ENCODE data around the gene RBM39.
"Not testable (repeated sequence)": the region's sequence is repeated elsewhere in the genome, so short reads cannot be mapped to it uniquely, and the experiment has no call there.

RBM39 gene

DNA sequence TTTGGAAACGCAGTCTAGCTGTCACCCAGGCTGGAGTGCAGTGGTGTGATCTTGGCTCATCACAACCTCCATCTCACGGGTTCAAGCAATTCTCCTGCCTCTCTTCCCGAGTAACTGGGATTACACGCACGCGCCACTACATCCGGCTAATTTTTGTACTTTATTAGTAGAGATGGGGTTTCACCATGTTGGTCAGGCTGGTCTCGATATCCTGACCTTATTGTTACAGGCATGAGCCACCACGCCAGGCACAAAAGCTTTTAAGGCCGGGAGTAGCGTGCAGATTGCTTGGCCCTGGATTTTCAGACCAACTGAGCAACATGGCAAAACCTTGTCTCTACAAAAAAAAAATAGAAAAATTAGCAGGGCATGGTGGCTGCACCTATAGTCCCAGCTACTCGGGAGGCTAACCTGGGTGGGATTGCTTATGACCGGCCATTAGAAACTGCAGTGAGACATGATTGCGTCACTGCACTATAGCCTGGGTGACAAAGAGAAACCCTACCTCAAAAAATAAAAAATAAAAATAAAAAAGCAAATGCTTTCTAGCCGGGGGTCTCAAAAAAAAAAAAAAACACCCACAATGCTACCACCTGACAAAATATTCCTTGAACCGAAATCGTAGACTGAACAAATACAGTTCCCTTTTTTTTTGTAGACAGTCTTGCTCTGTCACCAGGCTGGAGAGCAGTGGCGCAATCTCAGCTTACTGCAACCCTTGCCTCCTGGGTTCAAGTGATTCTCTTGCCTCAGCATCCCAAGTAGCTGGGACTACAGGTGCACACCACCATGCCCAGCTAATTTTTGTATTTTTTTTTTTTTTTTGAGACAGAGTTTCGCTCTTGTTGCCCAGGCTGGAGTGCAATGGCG is 15.0 kb downstream of the RBM39 start:
- no peak for DNase-seq (ENCODE audit: low spot score)

DNA sequence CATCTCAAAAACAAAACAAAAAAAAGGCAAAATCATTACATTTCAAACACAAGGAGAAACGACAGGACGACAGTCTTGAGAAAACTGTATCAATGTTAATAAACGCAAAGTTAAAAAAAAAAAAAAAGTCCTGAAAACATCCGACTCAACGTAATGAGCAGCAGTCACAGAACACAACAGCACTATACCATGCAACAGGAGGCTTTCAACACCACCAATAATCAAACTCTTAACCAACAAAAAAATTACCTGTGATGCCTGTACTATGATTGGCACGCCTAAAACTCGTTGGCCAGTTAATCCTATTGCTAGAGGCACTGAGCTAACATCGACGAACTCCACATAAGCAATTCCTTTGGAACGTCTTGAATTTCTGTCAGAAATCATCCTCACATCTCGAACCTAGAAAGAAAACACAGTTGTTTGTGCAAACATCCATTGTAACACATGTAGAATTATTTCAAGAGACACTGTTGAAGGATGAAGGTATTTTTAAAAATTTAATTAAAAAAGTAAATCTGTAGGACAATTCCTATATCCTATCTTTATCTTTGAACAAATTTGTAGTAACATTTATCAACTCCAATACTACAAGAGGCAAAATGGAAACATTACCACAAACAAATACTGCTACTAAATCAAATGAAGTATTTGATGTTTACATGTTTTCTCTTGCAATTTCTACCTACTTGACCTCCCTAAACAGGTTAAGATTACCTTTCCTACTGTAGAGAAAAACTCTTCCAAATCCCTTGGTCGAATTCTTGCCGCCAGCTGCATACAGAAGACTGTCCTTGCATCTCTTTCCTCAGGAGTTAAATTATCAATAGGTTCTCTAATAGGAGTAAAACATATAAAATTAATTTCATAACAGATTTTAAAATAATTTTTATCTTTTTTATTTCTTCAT is 17.5 kb downstream of the RBM39 start:
- no peak for DNase-seq (ENCODE audit: low spot score)

DNA sequence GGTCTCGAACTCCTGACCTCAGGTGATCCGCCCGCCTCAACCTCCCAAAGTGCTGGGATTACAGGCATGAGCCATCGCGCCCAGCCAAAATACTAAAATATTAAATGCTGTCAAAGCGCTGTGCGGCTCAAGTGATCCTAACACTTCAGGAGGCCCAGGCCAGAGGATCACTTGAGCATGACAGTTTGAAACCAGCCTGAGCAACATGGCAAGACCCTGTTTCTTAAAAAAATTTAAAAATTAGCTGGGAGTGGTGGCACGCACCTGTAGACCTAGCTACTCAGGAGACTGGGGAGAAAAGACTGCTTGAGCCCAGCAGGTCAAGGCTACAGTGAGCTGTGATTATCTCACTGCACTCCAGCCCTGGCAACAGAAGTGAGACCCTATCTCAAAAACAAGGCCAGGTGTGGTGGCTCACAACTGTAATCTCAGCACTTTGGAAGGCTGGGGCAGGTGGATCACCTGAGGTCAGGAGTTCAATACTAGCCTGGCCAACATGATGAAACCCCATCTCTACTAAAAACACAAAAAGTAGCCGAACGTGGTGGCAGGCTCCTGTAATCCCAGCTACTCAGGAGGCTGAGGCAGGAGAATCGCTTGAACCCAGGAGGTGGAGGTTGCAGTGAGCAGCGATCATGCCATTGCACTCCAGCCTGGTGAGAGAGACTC is 18.3 kb downstream of the RBM39 start:
- not testable (repeated sequence) for DNase-seq (ENCODE audit: low spot score)

DNA sequence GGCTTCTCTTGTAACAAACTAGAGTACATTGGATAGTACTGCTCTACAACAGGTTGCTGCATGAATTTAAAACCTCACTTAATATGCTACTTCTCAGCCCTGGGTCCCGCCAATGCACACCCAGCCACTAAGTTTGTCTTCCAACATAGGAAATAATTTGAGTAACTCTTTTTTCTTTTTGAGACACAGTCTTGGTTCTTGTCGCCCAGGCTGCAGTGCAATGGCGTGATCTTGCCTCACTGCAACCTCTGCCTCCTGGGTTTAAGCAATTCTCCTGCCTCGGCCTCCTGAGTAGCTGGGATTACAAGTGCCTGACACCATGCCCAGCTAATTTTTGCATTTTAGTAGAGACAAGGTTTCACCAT is 18.8 kb downstream of the RBM39 start:
- not testable (repeated sequence) for DNase-seq (ENCODE audit: low spot score)

DNA sequence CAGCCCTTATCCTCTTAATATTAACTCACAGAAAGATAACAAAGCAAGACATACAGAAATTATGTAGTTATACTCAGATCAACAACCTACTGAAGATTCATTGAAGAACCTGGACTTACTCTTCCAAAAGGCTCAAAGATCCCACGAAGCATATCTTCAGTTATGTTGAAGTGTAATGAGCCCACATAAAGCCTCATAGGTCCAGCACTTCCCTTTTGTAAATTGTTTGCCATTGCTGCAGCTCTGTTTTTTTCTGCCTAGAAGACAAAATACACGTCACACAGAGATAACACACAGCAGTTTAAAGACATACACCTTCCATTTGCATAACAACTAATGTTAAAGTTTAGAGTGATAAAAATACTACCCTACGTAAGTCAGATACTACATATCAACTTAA is 20.4 kb downstream of the RBM39 start:
- DNase-seq (ENCODE audit: low spot score): no peak

DNA sequence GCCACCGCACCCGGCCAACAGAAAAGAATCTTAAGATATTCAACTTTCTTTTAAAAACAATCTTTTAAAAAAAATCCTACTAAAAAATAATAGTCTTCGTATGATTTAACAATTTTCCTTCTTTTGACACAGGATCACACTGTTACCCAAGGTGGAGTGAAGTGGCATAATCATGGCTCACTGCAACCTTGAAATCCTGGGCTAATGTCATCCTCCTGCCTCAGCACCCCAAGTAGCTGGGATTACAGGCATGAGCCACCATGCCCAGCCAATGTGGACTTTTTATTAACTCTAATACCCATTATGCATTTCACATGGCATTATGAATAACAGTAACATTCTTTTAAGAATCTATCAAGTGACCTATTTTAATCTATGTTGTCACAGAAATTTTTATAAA is 20.8 kb downstream of the RBM39 start:
- DNase-seq (ENCODE audit: low spot score): no peak

DNA sequence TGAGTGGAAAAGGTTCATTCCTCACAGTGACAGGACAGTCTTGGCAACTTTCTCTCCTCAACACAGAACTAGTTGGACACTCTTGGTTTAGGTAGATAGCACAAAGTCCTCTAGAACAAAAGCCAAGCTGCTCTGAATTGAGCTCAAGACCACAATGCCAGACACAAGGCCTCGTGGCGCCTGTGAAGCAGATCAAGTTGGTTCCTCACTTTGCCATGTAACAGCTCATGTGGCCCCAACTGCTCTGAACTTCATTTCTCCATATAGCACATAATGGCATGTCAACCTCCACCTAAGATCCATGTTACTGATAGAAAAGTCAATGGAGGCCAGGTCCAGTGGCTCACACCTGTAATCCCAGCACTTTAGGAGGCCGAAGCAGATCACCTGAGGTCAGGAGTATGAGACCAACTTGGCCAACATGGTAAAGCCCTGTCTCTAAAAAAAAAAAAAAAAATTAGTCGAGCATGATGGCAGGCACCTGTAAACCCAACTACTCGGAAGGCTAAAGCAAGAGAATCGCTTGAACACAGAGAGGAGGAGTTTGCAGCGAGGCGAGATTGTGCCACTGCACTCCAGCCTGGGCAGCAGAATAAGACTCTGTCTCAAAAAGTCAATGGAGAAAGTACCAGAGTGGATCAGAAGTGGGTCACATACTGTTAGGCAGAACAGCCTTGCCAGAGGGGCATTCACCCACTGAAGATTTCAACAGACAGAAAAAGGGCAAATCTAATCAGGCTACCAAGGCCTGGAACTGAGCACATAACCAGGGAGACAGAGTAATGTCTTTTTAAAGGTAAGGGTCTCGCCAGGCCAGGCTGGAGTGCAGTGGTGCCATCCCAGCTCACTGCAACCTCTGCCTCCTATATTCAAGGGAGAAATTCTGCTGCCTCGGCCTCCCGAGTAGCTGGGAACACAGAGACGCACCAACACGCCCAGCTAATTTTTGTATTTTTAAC is 21.6 kb downstream of the RBM39 start:
- no peak for DNase-seq (ENCODE audit: low spot score)

DNA sequence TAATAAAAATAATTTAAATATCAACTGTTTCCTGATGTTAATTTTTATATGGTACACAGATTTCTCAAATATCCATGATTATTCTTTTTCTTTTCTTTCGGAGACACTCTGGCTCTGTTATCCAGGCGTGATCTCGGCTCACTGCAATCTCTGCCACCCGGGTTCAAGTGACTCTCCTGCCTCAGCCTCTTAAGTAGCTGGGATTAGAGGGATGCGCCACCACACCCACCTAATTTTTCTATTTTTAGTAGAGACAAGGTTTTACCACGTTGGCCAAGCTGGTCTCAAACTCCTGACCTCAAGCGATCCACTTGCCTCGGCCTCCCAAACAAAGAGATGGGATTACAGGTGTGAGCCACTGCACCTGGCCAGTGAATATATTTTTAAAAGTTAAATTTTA is 22.3 kb downstream of the RBM39 start:
- DNase-seq (ENCODE audit: low spot score): no peak

DNA sequence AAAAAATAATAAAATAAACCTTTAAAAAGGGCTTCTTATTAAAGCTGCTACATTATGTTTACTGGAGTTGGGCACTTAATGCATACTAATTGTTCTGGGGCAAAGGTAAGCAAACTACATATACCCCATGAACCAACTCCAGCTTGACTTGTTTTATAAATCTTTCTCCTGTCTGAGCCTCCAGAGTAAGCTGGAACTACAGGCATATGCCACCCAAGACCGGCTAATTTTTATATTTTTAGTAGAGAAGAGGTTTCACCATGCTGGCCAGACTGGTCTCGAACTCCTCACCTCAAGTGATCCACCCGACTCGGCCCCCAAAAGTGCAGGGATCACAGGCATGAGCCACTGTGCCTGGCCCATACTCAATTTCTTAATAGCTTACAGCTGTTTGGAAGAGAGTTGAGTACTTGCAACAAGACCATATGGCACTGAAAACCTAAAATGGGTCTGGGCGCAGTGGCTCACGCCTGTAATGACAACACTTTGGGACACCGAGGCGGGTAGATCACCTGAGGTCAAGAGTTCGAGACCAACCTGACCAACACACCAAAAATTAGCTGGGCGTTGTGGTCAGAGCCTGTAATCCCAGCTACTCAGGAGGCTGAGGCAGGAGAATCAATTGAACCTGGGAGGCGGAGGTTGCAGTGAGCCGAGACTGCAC is 23.0 kb downstream of the RBM39 start:
- DNase-seq (ENCODE audit: low spot score): no peak

DNA sequence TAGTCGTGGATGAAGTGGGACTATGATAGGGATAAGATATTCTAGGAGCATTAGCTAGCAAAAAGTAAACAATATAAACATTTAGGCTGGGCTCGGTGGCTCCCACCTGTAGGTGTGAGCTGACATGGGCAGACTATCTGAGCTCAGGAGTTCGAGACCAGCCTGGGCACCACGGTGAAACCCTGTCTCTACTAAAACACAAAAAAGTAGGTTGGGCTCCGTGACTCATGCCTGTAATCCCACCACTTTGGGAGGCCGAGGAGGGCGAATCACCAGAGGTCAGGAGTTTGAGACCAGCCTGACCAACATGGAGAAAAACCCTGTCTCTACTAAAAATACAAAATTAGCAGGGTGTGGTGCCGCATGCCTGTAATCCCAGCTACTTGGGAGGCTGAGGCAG is 23.7 kb downstream of the RBM39 start:
- DNase-seq (ENCODE audit: low spot score): not testable (repeated sequence)

DNA sequence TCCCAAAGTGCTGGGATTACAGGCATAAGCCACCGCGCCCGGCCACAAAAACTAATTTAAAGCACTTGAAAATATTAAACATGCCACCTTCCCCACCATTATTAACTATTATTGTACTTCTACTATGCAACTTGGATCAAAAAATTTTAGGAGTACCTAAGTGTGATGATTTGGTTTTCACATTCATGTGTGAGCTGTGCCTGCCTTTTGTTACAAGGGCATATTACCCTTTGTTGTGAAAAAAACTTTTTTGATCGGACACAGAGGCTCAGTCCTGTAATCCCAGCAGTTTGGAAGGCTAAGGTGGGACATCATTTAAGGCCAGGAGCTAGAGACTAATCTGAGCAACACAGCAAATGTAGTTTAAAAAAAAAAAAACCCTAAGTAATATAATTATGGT is 25.7 kb downstream of the RBM39 start:
- DNase-seq (ENCODE audit: low spot score): no peak

DNA sequence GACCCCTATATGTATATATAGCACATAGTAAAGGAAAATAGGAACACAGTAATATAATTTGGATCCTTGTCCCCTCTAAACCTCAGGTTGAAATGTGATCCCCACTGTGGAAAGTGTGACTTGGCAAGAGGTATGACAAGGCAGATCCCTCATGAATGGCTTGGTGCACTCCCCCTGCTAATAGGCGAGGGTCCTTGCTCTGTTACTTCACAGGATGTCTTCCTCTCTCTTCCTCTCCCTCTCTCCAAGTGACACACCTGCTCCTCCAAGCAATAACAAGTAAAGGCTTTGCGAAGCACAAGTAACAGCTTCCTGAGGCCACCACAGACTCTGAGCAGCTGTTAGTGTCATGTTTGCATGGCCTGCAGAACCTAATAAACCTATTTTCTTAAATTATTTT is 26.4 kb downstream of the RBM39 start:
- no peak for DNase-seq (ENCODE audit: low spot score)

DNA sequence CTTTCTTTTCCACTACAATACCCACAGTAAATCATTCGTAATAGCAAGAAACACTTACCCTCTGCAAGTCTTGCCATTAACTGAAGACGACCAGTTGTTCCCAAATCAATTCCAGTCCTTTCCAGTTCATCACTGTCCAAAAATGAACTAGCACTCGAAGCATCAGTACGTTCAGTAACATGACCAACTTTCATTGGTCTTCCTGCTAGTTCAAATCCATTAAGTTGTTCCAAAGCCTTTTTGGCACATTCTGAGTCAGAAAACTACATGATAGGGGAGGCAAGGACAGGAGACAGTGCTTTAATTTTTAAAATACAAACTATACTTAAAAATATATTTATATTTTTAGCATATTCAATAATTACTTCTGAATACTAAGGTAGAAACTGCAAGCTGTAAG is 27.9 kb downstream of the RBM39 start:
- no peak for DNase-seq (ENCODE audit: low spot score)

DNA sequence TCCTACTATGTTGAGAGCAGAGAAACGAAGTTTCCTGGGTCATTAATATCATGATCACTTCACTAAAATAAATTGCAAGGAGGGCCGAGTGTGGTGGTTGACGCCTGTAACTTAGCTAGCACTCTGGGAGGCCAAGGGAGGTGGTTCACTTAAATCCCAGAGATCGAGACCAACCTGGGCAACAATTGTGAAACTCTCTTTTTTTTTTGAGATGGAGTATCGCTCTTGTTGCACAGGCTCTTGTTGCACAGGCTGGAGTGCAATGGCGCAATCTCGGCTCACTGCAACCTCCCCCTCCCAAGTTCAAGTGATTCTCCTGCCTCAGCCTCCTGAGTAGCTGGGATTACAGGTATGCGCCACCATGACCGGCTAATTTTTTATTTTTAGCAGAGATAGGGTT is 28.9 kb downstream of the RBM39 start:
- DNase-seq (ENCODE audit: low spot score): not testable (repeated sequence)

DNA sequence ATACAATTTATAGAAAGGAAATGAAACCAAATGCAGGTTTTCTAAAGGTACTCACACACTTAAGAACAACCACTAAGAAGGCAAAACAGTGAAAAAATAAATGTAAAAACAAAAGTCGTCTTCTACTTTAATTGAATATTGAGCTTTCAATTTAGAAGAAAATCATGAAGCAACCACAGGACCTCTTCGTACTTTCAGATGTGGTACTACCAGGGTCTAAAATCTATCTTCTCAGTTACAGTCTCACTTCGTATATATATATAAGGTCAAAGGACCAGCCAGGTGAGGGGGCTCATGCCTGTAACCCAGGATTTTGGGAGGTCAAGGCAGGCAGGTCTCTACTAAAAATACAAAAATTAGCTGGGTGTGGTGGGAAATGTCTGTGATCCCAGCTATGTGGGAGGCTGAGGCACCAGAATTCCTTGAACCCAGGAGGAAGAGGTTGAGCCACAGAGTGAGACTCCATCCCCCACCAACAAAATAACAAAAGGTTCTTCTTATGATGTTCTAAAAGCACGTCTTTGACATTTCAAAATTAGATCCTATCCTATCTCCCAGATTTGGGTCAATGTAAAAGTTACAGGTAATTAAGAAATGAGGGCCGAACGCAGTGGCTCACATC is 30.4 kb downstream of the RBM39 start:
- no peak for DNase-seq (ENCODE audit: low spot score)

DNA sequence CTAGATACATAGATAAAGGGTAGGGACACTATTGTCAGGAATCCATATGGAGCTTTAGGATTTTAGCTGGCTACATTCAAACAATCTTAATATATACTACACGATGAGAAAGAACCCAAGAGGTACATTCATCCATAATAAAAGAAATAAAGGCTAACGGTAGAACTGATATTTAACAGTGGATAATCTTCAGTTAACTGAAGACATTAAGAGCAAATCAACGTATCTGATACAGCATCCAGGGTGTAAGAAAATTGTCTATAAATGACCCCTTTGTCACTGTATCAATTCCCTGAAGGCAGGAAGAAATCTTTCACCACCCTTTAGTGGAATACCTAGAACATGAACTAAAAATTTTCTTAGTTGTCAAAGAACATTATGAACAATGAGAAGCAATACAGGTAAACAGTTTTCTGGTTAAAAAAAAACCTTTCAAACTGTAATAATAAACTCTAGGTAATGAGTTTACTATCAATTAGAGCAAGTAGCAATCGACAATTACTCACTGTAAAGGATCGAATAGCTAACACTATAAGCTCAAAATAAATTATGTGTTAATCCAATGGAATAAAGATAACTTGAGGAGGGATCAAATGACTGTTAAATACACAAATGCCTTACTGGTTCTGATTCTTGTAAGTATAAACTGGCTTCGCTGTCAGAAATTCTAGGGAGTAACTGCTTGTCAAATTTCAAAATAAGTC is 31.0 kb downstream of the RBM39 start:
- no peak for DNase-seq (ENCODE audit: low spot score)

DNA sequence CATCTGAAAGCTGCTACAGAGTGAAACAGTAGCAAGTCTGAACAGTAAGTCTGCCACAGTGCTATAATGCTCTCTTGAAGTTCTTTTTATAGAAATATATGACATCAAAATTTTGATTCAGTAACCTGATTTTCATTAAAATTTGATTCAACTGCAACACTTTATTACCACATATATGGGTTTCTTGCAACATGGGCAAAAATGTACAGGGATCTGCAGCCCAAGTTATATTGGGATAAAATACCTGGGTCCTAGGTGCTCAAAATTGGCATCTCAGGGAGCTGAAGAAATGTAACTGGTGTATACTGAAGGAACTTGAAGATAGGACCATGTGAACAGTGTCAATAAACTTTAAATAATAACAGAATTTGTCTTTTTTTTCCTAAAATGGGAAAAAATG is 32.0 kb downstream of the RBM39 start:
- DNase-seq (ENCODE audit: low spot score): no peak

DNA sequence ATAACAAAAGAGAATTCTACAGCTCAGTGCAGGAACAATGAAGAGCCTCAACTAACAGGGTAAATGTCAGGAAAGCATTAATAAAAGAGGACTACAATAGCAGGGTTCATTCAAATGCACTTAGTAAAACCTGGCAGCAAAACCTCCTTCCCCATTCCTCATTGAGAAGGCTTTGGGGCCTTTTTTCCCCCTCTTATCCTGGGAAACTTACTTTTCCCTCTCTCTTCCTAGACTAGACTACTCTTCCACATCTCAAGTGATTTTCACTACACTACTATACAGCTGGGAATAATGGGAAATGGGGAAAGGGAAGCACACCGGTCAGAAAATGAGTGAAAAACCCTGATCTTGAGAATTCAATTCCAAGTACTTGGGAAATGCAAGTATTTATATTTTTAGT is 32.8 kb downstream of the RBM39 start:
- DNase-seq (ENCODE audit: low spot score): no peak

DNA sequence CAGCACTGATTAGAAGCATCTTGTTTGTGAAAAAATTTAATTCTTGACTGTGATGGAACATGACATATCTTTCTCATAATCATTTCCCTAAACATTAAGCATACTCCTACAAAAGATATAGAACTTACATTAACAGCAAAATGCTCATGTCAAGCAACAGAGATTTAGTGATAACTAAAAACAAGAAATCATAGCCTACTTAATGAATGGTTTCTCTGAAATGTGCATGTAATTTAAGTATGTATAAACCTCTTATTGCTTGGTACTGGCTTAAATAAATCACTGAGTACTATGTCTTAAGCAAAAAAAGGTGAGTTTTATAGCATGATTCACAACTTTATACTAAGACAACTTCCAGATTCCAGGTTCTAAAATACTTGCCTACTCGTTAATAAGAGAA is 33.6 kb downstream of the RBM39 start:
- no peak for DNase-seq (ENCODE audit: low spot score)
